ENCODE results near the gene NCR1. TPM values are rescaled to one million over a fixed set of nuclear protein-coding genes. Genes with fewer than 3 reads are reported as not detected.

The NCR1 gene
- total and polyA plus RNA-seq, 10 of the 15 experiments (the other 5 are each of a cell fraction or from before 2014, with no cell fraction given): 0.06 to 6.9 (median 0.13) TPM; not detected in 7

GRCh38 chr19:54889566-54889965, 16.4 kb upstream of the NCR1 start:
- ATAC-seq (no peak), DNase-seq (ENCODE audit: low read depth, low spot score) (no peak), FAIRE-seq (no peak)
- no peaks in the 10 kb centered on the region for H3K27me3 ChIP-seq (replicated peaks in 1 of 2; ENCODE audit: control insufficient read depth in 2 of 2, insufficient read depth in 2 of 2, low read length in 1 of 2)
- H3K9me3 ChIP-seq (replicated peaks; ENCODE audit: control insufficient read depth, insufficient read depth, low read length): no peaks in the 10 kb centered on the region
- ChIA-PET RAD21 (ENCODE audit: unreplicated experiment) (no interaction called here), POLR2A (no interaction called here), CTCF (no interaction called here), SMC1A (ENCODE audit: uncharacterized antibody, unreplicated experiment) (no interaction called here)
- H4K20me1 ChIP-seq (ENCODE audit: control insufficient read depth, insufficient read depth): no peaks in the 10 kb centered on the region
- TF ChIP-seq SRF (IDR thresholded peaks at IDR 0.05; ENCODE audit: low read depth in 2 of 2, low read length in 2 of 2): no peak
- no peak for TF ChIP-seq PBX3 (IDR thresholded peaks at IDR 0.05; ENCODE audit: insufficient replicate concordance, low read depth, low read length)
- TF ChIP-seq ASH2L (IDR thresholded peaks at IDR 0.05; ENCODE audit: borderline replicate concordance, low read depth): no peak
- TF ChIP-seq CREB1 (IDR thresholded peaks at IDR 0.05; ENCODE audit: low read depth): no peak
- TF ChIP-seq BMI1 (IDR thresholded peaks at IDR 0.05; ENCODE audit: borderline replicate concordance): no peak
- TF ChIP-seq RCOR1 (conservative IDR thresholded peaks at IDR 0.05; ENCODE audit: low read depth, low read length): no peak
- no peak for TF ChIP-seq IKZF1 (conservative IDR thresholded peaks at IDR 0.05)
- TF ChIP-seq MYB (IDR thresholded peaks at IDR 0.05; ENCODE audit: borderline replicate concordance, low read depth, low read length): no peak
- WGBS (ENCODE audit: insufficient coverage, insufficient replicate concordance, low lambda C conversion rate, missing lambda C conversion rate): 50% methylated on average over 11 of the region's 11 CpGs
- no peak overlapping the region for H3K4me2 ChIP-seq (ENCODE audit: control insufficient read depth, insufficient read depth)
- no peak overlapping the region for H3K27ac ChIP-seq (ENCODE audit: control insufficient read depth, insufficient read depth)
- H3K4me3 ChIP-seq: no peak overlapping the region
- no peaks in the 10 kb centered on the region for H3K4me1 ChIP-seq (ENCODE audit: control insufficient read depth, insufficient read depth, low read length)
- intact Hi-C loops (cut with micrococcal nuclease; ENCODE audit: unreplicated experiment) (no loop called here), in situ Hi-C loops (cut with MboI) (no loop called here)
- H3K79me2 ChIP-seq (ENCODE audit: control insufficient read depth, insufficient read depth, low read length): no peaks in the 10 kb centered on the region
- BruUV-seq (replicated peaks): no TSS peak
- no peak overlapping the region for H3K9ac ChIP-seq (ENCODE audit: control insufficient read depth, insufficient read depth, low read length)
- H2AFZ ChIP-seq (ENCODE audit: control insufficient read depth, low read depth, low read length): no peak overlapping the region
- H3K36me3 ChIP-seq (ENCODE audit: control insufficient read depth in 2 of 2, insufficient read depth in 2 of 2, low read length in 1 of 2): no peaks in the 10 kb centered on the region

GRCh38 chr19:54893406-54893805, 12.5 kb upstream of the NCR1 start:
- POLR2A ChIA-PET: no interaction called here
- Histone ChIP-seq H3K4me3 (no peak overlapping the region), H3K27ac (ENCODE audit: control insufficient read depth, insufficient read depth) (no peak overlapping the region), H3K9me3 (replicated peaks; ENCODE audit: control insufficient read depth, insufficient read depth, low read length) (no peaks in the 10 kb centered on the region), H3K27me3 (replicated peaks in 1 of 2; ENCODE audit: control insufficient read depth in 2 of 2, insufficient read depth in 2 of 2, low read length in 1 of 2) (no peaks in the 10 kb centered on the region), H4K20me1 (ENCODE audit: control insufficient read depth, insufficient read depth) (no peaks in the 10 kb centered on the region), H3K4me1 (ENCODE audit: control insufficient read depth, insufficient read depth, low read length) (no peaks in the 10 kb centered on the region), H3K36me3 (ENCODE audit: control insufficient read depth in 2 of 2, insufficient read depth in 2 of 2, low read length in 1 of 2) (no peaks in the 10 kb centered on the region), H3K79me2 (ENCODE audit: control insufficient read depth, insufficient read depth, low read length) (no peaks in the 10 kb centered on the region), H3K9ac (ENCODE audit: control insufficient read depth, insufficient read depth, low read length) (no peak overlapping the region), H2AFZ (ENCODE audit: control insufficient read depth, low read depth, low read length) (no peak overlapping the region), H3K4me2 (ENCODE audit: control insufficient read depth, insufficient read depth) (no peak overlapping the region)
- WGBS (ENCODE audit: insufficient coverage, insufficient replicate concordance, low lambda C conversion rate, missing lambda C conversion rate): 69% methylated on average over 7 of the region's 7 CpGs
- CTCF ChIA-PET: no interaction called here
- RAD21 ChIA-PET (ENCODE audit: unreplicated experiment): no interaction called here
- DNase-seq (ENCODE audit: low read depth, low spot score) (no peak), ATAC-seq (no peak), FAIRE-seq (no peak)
- intact Hi-C loops (cut with micrococcal nuclease; ENCODE audit: unreplicated experiment): no loop called here
- SMC1A ChIA-PET (ENCODE audit: uncharacterized antibody, unreplicated experiment): no interaction called here
- in situ Hi-C loops (cut with MboI): no loop called here
- BruUV-seq (replicated peaks): no TSS peak
- TF ChIP-seq TAF1 (IDR thresholded peaks at IDR 0.05; ENCODE audit: borderline replicate concordance, low read depth, low read length): no peak
- no peak for TF ChIP-seq HDGF (IDR thresholded peaks at IDR 0.05)
- TF ChIP-seq RCOR1 (conservative IDR thresholded peaks at IDR 0.05; ENCODE audit: low read depth, low read length): no peak
- TF ChIP-seq PBX3 (IDR thresholded peaks at IDR 0.05; ENCODE audit: insufficient replicate concordance, low read depth, low read length): no peak
- no peak for TF ChIP-seq BMI1 (IDR thresholded peaks at IDR 0.05; ENCODE audit: borderline replicate concordance)
- TF ChIP-seq NBN (IDR thresholded peaks at IDR 0.05): no peak
- no peak for TF ChIP-seq KDM1A (IDR thresholded peaks at IDR 0.05; ENCODE audit: borderline replicate concordance)
- TF ChIP-seq CBFB (IDR thresholded peaks at IDR 0.05; ENCODE audit: low read depth): no peak
- no peak for TF ChIP-seq ZNF24 (IDR thresholded peaks at IDR 0.05)
- no peak for TF ChIP-seq HDAC2 (IDR thresholded peaks at IDR 0.05)
